ENCODE data around the gene PCNX3. TPM values are rescaled to one million over a fixed set of nuclear protein-coding genes. Genes with fewer than 3 reads are reported as not detected.

PCNX3 gene
- total RNA-seq, 2 donors from 2014 or later = 48.1 to 57.3 TPM

DNA sequence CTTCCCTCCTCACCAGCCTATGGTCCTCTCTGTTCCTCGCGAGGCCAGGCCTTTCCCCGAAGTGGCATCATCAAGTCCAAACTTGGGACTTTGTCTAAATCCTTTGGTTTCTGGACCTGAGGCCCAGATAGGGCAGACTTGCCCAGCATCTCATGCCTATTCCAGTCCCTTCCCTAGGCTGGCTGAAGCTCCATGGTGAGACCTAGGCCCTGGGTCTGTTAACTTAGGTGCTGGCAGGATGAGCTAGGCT, 35.7 kb downstream of the PCNX3 start:
- H3K4me3 ChIP-seq (ENCODE audit: low read length) = no peak overlapping the region
- no peak overlapping the region for H3K27ac Mint-ChIP-seq
- peak overlapping the region; percentile 68 for H3K4me3 Mint-ChIP-seq
- no peak for DNase-seq
- no peaks in the 10 kb centered on the region for H3K27me3 ChIP-seq (ENCODE audit: control insufficient read depth, insufficient read depth, low read length, poor library complexity, severe bottlenecking)
- no peak for TF ChIP-seq CTCF (conservative IDR thresholded peaks at IDR 0.05)
- WGBS, 2 experiments (ENCODE audit: insufficient coverage in 1 of 2, insufficient read length in 1 of 2) = 96 to 100% methylated on average over 3 of the region's 3 CpGs
- H3K9me3 Mint-ChIP-seq = no peaks in the 10 kb centered on the region
- H3K36me3 ChIP-seq (ENCODE audit: control insufficient read depth, insufficient read depth, low read length) = peaks cover 36% of the 10 kb centered on the region
- peaks cover 15% of the 10 kb centered on the region for H3K4me1 Mint-ChIP-seq
- no peak overlapping the region for H3K9ac ChIP-seq (ENCODE audit: extremely low read depth, low read length, poor library complexity, severe bottlenecking)
- H3K27ac ChIP-seq (ENCODE audit: low read depth, low read length) = no peak overlapping the region
- H3K36me3 Mint-ChIP-seq (ENCODE audit: low read depth) = peaks cover 21% of the 10 kb centered on the region
- H3K4me1 ChIP-seq (ENCODE audit: control insufficient read depth, insufficient read depth, low read length) = no peaks in the 10 kb centered on the region
- no peaks in the 10 kb centered on the region for H3K9me3 ChIP-seq (ENCODE audit: control insufficient read depth, low read length)
- H3K27me3 Mint-ChIP-seq (ENCODE audit: insufficient read depth) = peaks cover 6% of the 10 kb centered on the region

- H3K9me3 ChIP-seq (ENCODE audit: control insufficient read depth, low read length) = no peaks in the 10 kb centered on the region
- peak overlapping the region; percentile 95 for H3K27ac ChIP-seq (ENCODE audit: low read depth, low read length)
- peak overlapping the region; percentile 82 for H3K4me3 ChIP-seq (ENCODE audit: low read length)
- H3K4me1 Mint-ChIP-seq = peaks cover 15% of the 10 kb centered on the region
- no peak for TF ChIP-seq CTCF (conservative IDR thresholded peaks at IDR 0.05)
- H3K36me3 Mint-ChIP-seq (ENCODE audit: low read depth) = peaks cover 25% of the 10 kb centered on the region
- H3K36me3 ChIP-seq (ENCODE audit: control insufficient read depth, insufficient read depth, low read length) = peaks cover 40% of the 10 kb centered on the region
- no peaks in the 10 kb centered on the region for H3K4me1 ChIP-seq (ENCODE audit: control insufficient read depth, insufficient read depth, low read length)
- peak overlapping the region; percentile 77 for H3K9ac ChIP-seq (ENCODE audit: extremely low read depth, low read length, poor library complexity, severe bottlenecking)
- H3K27ac Mint-ChIP-seq = peak overlapping the region; percentile 77
- WGBS, 2 experiments (ENCODE audit: insufficient coverage in 1 of 2, insufficient read length in 1 of 2) = 49 to 51% methylated on average over 23 to 28 of the region's 28 CpGs
- H3K27me3 Mint-ChIP-seq (ENCODE audit: insufficient read depth) = peaks cover 6% of the 10 kb centered on the region
- H3K4me3 Mint-ChIP-seq = peak overlapping the region; percentile 68
- H3K27me3 ChIP-seq (ENCODE audit: control insufficient read depth, insufficient read depth, low read length, poor library complexity, severe bottlenecking) = no peaks in the 10 kb centered on the region
- H3K9me3 Mint-ChIP-seq = no peaks in the 10 kb centered on the region
- peak; percentile 41 for DNase-seq
Observed at GRCh38 chr11:65651589-65652510, 36.3 kb downstream of the PCNX3 start.

GRCh38 chr11:65652511-65653228, 37.1 kb downstream of the PCNX3 start:
- Mint-ChIP-seq H3K4me1 (peaks cover 15% of the 10 kb centered on the region), H3K36me3 (ENCODE audit: low read depth) (peaks cover 33% of the 10 kb centered on the region), H3K27ac (peak overlapping the region; percentile 92), H3K27me3 (ENCODE audit: insufficient read depth) (peaks cover 5% of the 10 kb centered on the region), H3K9me3 (no peaks in the 10 kb centered on the region), H3K4me3 (peak overlapping the region; percentile 68)
- WGBS, 2 experiments (ENCODE audit: insufficient coverage in 1 of 2, insufficient read length in 1 of 2) = 0 to 1% methylated on average over 41 to 68 of the region's 68 CpGs
- Histone ChIP-seq H3K27me3 (ENCODE audit: control insufficient read depth, insufficient read depth, low read length, poor library complexity, severe bottlenecking) (no peaks in the 10 kb centered on the region), H3K36me3 (ENCODE audit: control insufficient read depth, insufficient read depth, low read length) (peaks cover 48% of the 10 kb centered on the region), H3K9me3 (ENCODE audit: control insufficient read depth, low read length) (no peaks in the 10 kb centered on the region), H3K9ac (ENCODE audit: extremely low read depth, low read length, poor library complexity, severe bottlenecking) (peak overlapping the region; percentile 77), H3K27ac (ENCODE audit: low read depth, low read length) (peak overlapping the region; percentile 95), H3K4me3 (ENCODE audit: low read length) (peak overlapping the region; percentile 82), H3K4me1 (ENCODE audit: control insufficient read depth, insufficient read depth, low read length) (no peaks in the 10 kb centered on the region)
- DNase-seq = peak; percentile 96
- TF ChIP-seq CTCF (conservative IDR thresholded peaks at IDR 0.05) = no peak

All from endodermal cell (in vitro differentiated cells).